BLaER1 treated with 17β-estradiol and CSF1 and Interleukin-3, amounts not matched to agents 10 nM and 100 nM (cell line): Measurements from ENCODE around the gene R3HDM4.

Experiments
- H3K27ac ChIP-seq, 11 experiments: shearing (Covaris generic); formaldehyde crosslinking; 2 replicates each; pipeline ENCODE4 v1.8.1; 2022
- H3K27me3 ChIP-seq, 11 experiments: shearing (Covaris generic); formaldehyde crosslinking; 2 replicates each; pipeline ENCODE4 v1.8.1; 2022
- H3K36me3 ChIP-seq, 11 experiments: shearing (Covaris generic); formaldehyde crosslinking; 2 replicates each; pipeline ENCODE4 v1.8.1; 2022
- H3K4me1 ChIP-seq, 10 experiments: shearing (Covaris generic); formaldehyde crosslinking; 2 replicates each; pipeline ENCODE4 v1.8.1; 2022
- H3K4me2 ChIP-seq, 11 experiments: shearing (Covaris generic); formaldehyde crosslinking; 2 replicates each; pipeline ENCODE4 v1.8.1; 2022
- H3K4me3 ChIP-seq, 10 experiments: shearing (Covaris generic); formaldehyde crosslinking; 2 replicates each; pipeline ENCODE4 v1.8.1; 2022
- H3K9ac ChIP-seq, 11 experiments: shearing (Covaris generic); formaldehyde crosslinking; 2 replicates each; pipeline ENCODE4 v1.8.1; 2022
- H3K9me3 ChIP-seq, 11 experiments: shearing (Covaris generic); formaldehyde crosslinking; replicated peaks in 1 of 11; 2 replicates each; pipeline ENCODE4 v1.8.1; 2022
- H4K20me1 ChIP-seq, 11 experiments: shearing (Covaris generic); formaldehyde crosslinking; 2 replicates each; pipeline ENCODE4 v1.8.1; 2022
- Cebpa-rat ChIP-seq, 11 experiments: shearing (Covaris generic); IDR thresholded peaks; 2 replicates each; pipeline ENCODE4 v1.8.1; 2022

The R3HDM4 gene

DNA sequence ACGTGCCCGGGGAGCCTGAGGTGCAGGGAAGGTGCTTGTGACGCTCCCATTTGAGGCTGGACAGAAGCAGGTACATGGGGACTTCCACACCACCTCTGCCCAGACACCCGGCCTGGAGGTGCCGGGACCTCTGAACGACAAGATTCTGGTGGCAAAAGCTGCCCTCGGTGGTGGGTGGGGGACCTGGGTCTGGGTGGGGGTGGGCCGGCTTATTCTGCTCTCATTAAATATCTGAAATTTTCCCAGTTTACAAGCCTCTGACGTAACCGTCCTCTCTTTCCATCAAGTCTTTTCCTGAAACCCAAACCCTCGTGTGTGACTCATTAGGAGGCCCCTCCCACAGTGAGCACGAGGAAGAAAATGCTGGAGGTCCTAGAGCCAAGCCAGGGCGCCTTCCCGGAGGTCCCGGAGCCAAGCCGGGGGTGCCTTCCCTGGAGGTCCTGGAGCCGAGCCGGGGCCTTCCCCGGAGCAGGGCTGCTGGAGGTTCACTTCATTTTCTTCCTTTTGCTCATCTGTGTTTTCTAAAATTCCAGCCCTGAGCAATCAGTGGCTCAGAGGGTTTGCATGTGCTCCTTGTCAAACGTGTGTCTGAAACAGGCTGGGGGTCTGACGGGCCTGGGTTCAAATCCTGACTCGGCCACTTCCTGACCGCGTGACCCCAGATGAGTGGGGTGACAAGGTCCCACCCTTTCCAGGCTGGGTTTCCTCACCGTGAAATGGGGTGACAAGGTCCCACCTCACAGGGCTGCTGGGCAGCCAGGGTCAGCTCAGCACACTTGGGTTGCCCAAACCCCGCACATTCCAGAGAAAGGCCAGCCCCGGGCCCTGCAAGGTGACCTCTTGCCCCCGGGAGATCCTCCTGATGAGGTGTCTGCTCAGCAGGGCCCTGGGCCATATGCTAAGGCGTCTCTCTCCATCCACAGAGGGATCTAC lies 43.5 kb downstream of the R3HDM4 start:
- Histone ChIP-seq H3K9me3 (no peaks in the 10 kb centered on the region), H3K27me3 (no peaks in the 10 kb centered on the region), H3K4me1 (peaks cover 20 to 50% (median 46%) of the 10 kb centered on the region in 10 experiments), H4K20me1 (peaks cover 0 to 52% (median 18%) of the 10 kb centered on the region in 11 experiments; a peak in 15 of 22 replicates), H3K9ac (peak overlapping the region in 4 of 11 experiments; percentile 9 to 46 (median 28); a peak in 6 of 22 replicates), H3K27ac (peak overlapping the region in 4 of 11 experiments; percentile 10 to 44 (median 30); a peak in 6 of 22 replicates), H3K4me3 (no peak overlapping the region), H3K4me2 (peak overlapping the region in 7 of 11 experiments; percentile 32 to 78 (median 67); a peak in 12 of 22 replicates), H3K36me3 (peaks cover 36 to 60% (median 46%) of the 10 kb centered on the region in 11 experiments)
- TF ChIP-seq Cebpa-rat (IDR thresholded peaks at IDR 0.05): no peak

DNA sequence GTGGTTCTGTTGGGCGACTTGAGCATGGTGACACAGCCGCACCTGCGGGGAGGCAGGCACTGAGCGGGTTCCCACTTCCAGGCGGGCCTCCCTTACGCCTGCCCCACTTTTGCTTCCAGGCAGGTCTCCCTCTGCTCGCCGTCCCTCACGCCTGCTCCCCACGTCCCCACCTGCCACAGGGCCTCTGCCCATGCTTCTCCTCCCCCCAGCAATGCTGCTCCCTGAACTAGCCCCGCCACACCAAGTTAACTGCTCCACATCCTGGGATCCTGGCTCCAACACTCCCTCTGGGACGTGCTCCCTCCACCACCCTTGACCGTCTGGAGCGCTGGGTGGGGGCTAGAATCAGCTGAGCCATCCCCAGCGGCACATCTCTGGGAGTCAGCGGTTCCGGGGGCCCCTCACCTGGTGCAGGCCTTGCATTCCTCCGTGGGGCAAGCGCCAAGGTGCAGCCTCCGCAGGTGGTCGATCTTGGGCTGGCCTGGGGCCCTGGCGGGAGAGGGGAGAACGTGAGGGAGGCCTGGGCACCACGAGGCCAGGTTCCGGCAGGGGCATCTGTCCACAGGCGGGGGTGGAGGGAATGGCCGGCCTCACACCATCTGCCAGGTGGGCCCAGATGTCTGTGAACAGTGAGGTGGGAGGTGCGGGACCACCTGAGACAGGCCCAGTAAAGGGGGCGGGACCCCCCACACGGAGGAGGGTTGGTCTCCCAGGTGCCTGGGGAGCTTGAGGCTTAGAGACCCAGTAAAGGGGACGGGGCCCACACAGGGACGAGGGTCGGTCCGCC lies 44.4 kb downstream of the R3HDM4 start:
- Histone ChIP-seq H3K4me2 (peak overlapping the region; percentile 32 to 81 (median 69); a peak in 19 of 22 replicates), H4K20me1 (peaks cover 0 to 54% (median 13%) of the 10 kb centered on the region in 11 experiments; a peak in 15 of 22 replicates), H3K9me3 (no peaks in the 10 kb centered on the region), H3K36me3 (peaks cover 32 to 53% (median 40%) of the 10 kb centered on the region in 11 experiments), H3K9ac (peak overlapping the region in 9 of 11 experiments; percentile 20 to 71 (median 51); a peak in 11 of 22 replicates), H3K4me1 (peaks cover 24 to 53% (median 49%) of the 10 kb centered on the region in 10 experiments), H3K27ac (peak overlapping the region in 5 of 11 experiments; percentile 10 to 50 (median 44); a peak in 7 of 22 replicates), H3K4me3 (no peak overlapping the region), H3K27me3 (0 out of 22 replicates have a peak, but pooled peaks cover 0 to under 1% (median 0%) of the 10 kb centered on the region in 11 experiments)
- no peak for TF ChIP-seq Cebpa-rat (IDR thresholded peaks at IDR 0.05)

DNA sequence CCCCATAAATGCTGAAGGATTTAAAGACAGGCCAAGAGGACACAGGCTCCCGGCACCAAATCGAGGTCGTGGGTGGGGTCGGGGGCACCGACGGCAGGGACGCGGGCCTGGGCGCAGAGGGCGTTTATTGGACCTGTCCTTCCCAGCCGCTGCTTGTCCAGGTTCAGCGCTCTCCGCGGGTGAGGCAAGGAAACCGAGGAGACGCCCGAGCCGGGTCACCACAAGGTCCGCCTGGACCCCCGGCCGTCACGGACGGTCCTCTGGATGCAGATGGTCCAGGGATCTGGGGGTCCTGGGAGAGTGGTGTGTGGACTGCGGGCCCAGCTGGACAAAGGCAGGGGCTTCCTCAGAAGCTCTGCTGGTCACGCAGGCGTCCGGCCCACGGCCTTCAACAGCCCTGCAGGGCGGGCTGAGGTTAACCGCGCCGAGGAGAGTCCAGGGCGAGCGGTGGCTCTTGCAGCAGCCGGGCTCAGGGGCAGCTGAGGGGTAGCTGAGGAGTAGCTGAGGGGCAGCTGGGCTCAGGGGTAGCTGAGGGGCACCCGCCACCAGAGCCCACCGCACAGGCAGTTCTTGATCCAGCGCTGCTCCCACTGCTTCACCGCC lies 45.1 kb downstream of the R3HDM4 start:
- Histone ChIP-seq H3K36me3 (peaks cover 31 to 49% (median 37%) of the 10 kb centered on the region in 11 experiments), H3K27me3 (peaks cover 0 to 7% (median 5%) of the 10 kb centered on the region in 11 experiments; a peak in 18 of 22 replicates), H3K4me3 (no peak overlapping the region), H3K4me1 (peaks cover 31 to 56% (median 52%) of the 10 kb centered on the region in 10 experiments), H4K20me1 (peaks cover 0 to 51% (median 13%) of the 10 kb centered on the region in 11 experiments; a peak in 11 of 22 replicates), H3K27ac (peak overlapping the region in 4 of 11 experiments; percentile 19 to 50 (median 31); a peak in 5 of 22 replicates), H3K4me2 (peak overlapping the region in 9 of 11 experiments; percentile 60 to 81 (median 71); a peak in 18 of 22 replicates), H3K9me3 (no peaks in the 10 kb centered on the region), H3K9ac (peak overlapping the region in 9 of 11 experiments; percentile 31 to 71 (median 53); a peak in 15 of 22 replicates)
- TF ChIP-seq Cebpa-rat (IDR thresholded peaks at IDR 0.05): no peak

DNA sequence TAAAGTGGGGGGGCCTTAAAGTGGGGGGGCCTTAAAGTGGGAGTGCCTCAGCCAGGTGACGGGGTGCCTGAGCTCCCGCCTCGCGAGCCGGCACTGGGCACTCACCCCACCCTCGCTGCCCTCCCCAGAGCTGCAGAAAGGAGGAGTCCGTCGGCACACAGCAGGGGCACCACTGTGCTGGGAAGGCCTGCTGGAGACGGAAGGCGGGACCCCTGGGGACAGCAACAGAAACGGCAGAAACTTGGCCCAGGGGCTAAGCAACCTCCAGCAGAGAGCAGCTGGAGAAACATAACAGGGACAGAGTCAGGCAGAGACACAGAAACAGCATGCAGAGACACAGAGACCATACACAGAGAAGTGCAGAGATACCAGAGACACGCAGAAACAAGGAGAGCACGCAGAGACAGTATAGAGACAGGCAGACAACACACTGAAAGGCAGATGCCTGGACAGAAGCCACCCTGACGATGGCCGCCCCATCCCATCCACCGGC lies 45.7 kb downstream of the R3HDM4 start:
- Histone ChIP-seq H3K9me3 (no peaks in the 10 kb centered on the region), H3K27ac (peak overlapping the region in 4 of 11 experiments; percentile 13 to 50 (median 31); a peak in 5 of 22 replicates), H3K4me1 (peaks cover 33 to 59% (median 54%) of the 10 kb centered on the region in 10 experiments)

DNA sequence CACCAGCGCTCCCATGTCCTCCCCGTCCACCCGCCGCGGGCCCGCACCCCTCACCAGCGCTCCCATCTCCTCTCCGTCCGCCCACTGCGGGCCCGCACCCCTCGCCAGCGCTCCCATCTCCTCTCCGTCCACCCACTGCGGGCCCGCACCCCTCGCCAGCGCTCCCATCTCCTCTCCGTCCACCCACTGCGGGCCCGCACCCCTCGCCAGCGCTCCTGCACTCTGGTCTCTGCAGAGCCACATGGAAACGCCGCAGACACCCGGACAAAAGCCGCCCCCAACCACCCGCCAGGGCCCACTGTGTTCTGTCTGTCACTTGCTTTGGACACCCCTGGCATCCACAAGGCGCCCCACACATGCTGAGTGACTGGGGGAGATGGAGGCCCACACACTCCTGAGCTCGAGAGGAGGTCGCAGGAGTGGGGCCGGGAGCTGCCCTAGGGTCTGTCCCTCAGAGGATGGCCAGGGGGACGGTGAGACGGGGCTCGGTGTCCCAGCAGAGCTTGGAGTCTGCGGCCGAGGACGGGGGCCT lies 46.2 kb downstream of the R3HDM4 start:
- Histone ChIP-seq H3K4me3 (no peak overlapping the region), H3K36me3 (peaks cover 31 to 49% (median 37%) of the 10 kb centered on the region in 11 experiments), H3K9me3 (no peaks in the 10 kb centered on the region), H3K4me2 (peak overlapping the region in 8 of 11 experiments; percentile 60 to 81 (median 74); a peak in 16 of 22 replicates), H3K4me1 (peaks cover 28 to 54% (median 49%) of the 10 kb centered on the region in 10 experiments), H3K27me3 (peaks cover 3 to 16% (median 12%) of the 10 kb centered on the region in 11 experiments), H4K20me1 (peaks cover 0 to 51% (median 13%) of the 10 kb centered on the region in 11 experiments; a peak in 9 of 22 replicates), H3K27ac (peak overlapping the region in 2 of 11 experiments; percentile 13 to 36; a peak in 4 of 22 replicates), H3K9ac (peak overlapping the region in 9 of 11 experiments; percentile 31 to 71 (median 53); a peak in 12 of 22 replicates)
- TF ChIP-seq Cebpa-rat (IDR thresholded peaks at IDR 0.05): no peak

More for the DNA sequence above, 45.7 kb downstream of the R3HDM4 start:
- Histone ChIP-seq H3K36me3 (peaks cover 31 to 49% (median 37%) of the 10 kb centered on the region in 11 experiments), H3K4me3 (no peak overlapping the region), H3K27me3 (peaks cover 3 to 13% (median 11%) of the 10 kb centered on the region in 11 experiments; a peak in 18 of 22 replicates), H3K4me2 (peak overlapping the region in 9 of 11 experiments; percentile 60 to 81 (median 71); a peak in 17 of 22 replicates), H4K20me1 (peaks cover 0 to 51% (median 13%) of the 10 kb centered on the region in 11 experiments; a peak in 11 of 22 replicates), H3K9ac (peak overlapping the region in 10 of 11 experiments; percentile 30 to 71 (median 52); a peak in 17 of 22 replicates)
- TF ChIP-seq Cebpa-rat (IDR thresholded peaks at IDR 0.05): no peak

DNA sequence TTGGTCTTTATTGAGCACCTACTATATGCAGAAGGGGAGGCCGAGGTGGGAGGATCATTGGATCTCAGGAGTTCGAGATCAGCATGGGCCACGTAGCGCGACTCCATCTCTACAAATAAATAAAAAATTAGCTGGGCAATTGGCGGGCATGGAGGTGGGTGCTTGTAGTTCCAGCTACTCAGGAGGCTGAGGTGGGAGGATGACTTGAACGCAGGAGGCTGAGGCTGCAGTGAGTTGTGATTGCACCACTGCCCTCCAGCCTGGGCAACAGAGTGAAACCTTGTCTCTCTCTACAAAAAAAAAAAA lies 49.8 kb downstream of the R3HDM4 start:
- H3K4me1 ChIP-seq: peaks cover 32 to 65% (median 56%) of the 10 kb centered on the region in 10 experiments
- peaks cover 0 to 34% (median 9%) of the 10 kb centered on the region in 11 experiments; a peak in 11 of 22 replicates for H4K20me1 ChIP-seq
- peak overlapping the region in 10 of 11 experiments; percentile 32 to 65 (median 50); a peak in 12 of 22 replicates for H3K9ac ChIP-seq
- H3K27me3 ChIP-seq: peaks cover 30 to 51% (median 46%) of the 10 kb centered on the region in 11 experiments
- H3K9me3 ChIP-seq: peaks cover 0 to 5% (median 0%) of the 10 kb centered on the region in 11 experiments; a peak in 1 of 22 replicates
- peaks cover 4 to 19% (median 9%) of the 10 kb centered on the region in 11 experiments; a peak in 21 of 22 replicates for H3K36me3 ChIP-seq
- TF ChIP-seq Cebpa-rat (IDR thresholded peaks at IDR 0.05): no peak
- H3K4me3 ChIP-seq: peak overlapping the region; percentile 18 to 59 (median 47); a peak in 17 of 20 replicates
- peak overlapping the region in 7 of 11 experiments; percentile 29 to 76 (median 58); a peak in 11 of 22 replicates for H3K27ac ChIP-seq
- peak overlapping the region; percentile 67 to 89 (median 83) for H3K4me2 ChIP-seq
